ENCODE measurements around the gene LRP1B.

DNA sequence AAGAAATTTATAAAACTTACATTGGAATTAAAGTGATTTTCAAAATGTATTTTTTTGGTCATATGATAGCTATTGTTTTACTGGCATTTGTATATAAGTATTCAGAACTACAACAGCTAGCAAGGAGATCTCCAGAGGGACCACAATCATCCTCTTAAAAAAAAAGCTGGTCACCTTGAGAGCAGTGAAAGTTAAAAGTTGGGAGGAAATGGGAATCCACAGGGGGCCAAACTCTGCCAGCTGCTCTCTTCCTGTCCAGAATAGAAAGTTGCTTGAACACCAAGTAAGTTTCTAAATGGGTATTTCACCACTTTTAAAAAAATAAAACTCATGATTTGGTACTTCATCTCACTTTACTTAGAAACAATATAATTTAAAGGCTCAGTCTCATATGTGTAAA lies 1025.1 kb downstream of the LRP1B start:
- no peak for TF ChIP-seq POLR2A (IDR thresholded peaks at IDR 0.05; ENCODE audit: low read depth)
- TF ChIP-seq, protein P1, sequence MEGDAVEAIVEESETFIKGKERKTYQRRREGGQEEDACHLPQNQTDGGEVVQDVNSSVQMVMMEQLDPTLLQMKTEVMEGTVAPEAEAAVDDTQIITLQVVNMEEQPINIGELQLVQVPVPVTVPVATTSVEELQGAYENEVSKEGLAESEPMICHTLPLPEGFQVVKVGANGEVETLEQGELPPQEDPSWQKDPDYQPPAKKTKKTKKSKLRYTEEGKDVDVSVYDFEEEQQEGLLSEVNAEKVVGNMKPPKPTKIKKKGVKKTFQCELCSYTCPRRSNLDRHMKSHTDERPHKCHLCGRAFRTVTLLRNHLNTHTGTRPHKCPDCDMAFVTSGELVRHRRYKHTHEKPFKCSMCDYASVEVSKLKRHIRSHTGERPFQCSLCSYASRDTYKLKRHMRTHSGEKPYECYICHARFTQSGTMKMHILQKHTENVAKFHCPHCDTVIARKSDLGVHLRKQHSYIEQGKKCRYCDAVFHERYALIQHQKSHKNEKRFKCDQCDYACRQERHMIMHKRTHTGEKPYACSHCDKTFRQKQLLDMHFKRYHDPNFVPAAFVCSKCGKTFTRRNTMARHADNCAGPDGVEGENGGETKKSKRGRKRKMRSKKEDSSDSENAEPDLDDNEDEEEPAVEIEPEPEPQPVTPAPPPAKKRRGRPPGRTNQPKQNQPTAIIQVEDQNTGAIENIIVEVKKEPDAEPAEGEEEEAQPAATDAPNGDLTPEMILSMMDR (IDR thresholded peaks at IDR 0.05): no peak

Measured in esophagus muscularis mucosa (tissue), 3 donors.